Endothelial cell of umbilical vein (primary cell): ENCODE measurements around the gene SPARC. TPM values are rescaled to one million over a fixed set of nuclear protein-coding genes. Genes with fewer than 3 reads are reported as not detected.

ENCODE experiments used
- BruUV-seq: library from RNA; stranded (reverse); fragments of 400-500 nt; replicated peaks from 2 replicates; lab custom pipeline; 2021; lab: Mats Ljungman, UMichigan
- CTCF ChIA-PET: fragments of 300-600, 350-600 bp; sonication (Branson Sonifier 250); formaldehyde crosslinking; loops from one replicate; lab custom pipeline; 2021; ENCODE audit warnings: antibody characterized with exemption, inconsistent platforms; lab: Charles Lee
- POLR2A ChIA-PET: fragments of 300-600, 350-600 bp; sonication (Branson Sonifier 250); formaldehyde crosslinking; loops from one replicate; lab custom pipeline; 2021; ENCODE audit warnings: antibody characterized with exemption, inconsistent platforms; lab: Charles Lee
- DNase-seq: peaks from one replicate; pipeline ENCODE4 v3.0.0-alpha.2; 2011; ENCODE audit warnings: low read depth, low spot score
- FAIRE-seq: peaks from 2 replicates; lab custom pipeline; 2011; peaks lifted over from hg19 to GRCh38; lab: Jason Lieb, UNC
- H2AFZ ChIP-seq: 2 replicates; pipeline ENCODE4 v1.6.0; 2012; ENCODE audit warnings: low read depth, low read length, control low read depth, inconsistent platforms
- H3K27ac ChIP-seq: 2 replicates; pipeline ENCODE4 v1.5.1; 2011; ENCODE audit warnings: low read depth, mild to moderate bottlenecking, control low read depth, low read length, moderate library complexity; ENCODE audit not compliant: insufficient read depth
- H3K27me3 ChIP-seq, 2 experiments: 2 replicates each; pipeline versions ENCODE4 v1.6.0 to v1.6.1; 2011; ENCODE audit warnings: low read length in 2 of 2, mixed read lengths in 1 of 2; ENCODE audit not compliant: control insufficient read depth in 2 of 2, insufficient read depth in 2 of 2
- H3K36me3 ChIP-seq, 2 experiments: 2 replicates in 1 of 2; 3 replicates in 1 of 2; pipeline ENCODE4 v1.5.1; 2011; ENCODE audit warnings: low read length in 2 of 2, mild to moderate bottlenecking in 1 of 2, moderate library complexity in 1 of 2; ENCODE audit not compliant: control insufficient read depth in 2 of 2, insufficient read depth in 2 of 2; ENCODE audit errors: extremely low read depth in 1 of 2
- H3K4me1 ChIP-seq: 3 replicates; pipeline ENCODE4 v1.5.1; 2011; ENCODE audit warnings: mild to moderate bottlenecking, low read length; ENCODE audit not compliant: control insufficient read depth, insufficient read depth; ENCODE audit errors: extremely low read depth
- H3K4me2 ChIP-seq: 2 replicates; pipeline ENCODE4 v1.6.1; 2011; ENCODE audit warnings: low read length, control low read depth, mixed read lengths; ENCODE audit not compliant: insufficient read depth
- H3K4me3 ChIP-seq, 3 experiments: fragments of 200-600 bp in 1 of 3; sonication (generic), shearing (Covaris generic) in 1 of 3; replicated peaks in 1 of 3; 2 replicates each; pipeline ENCODE4 v1.5.1; 2011 to 2016; ENCODE audit warnings: control low read depth in 3 of 3, low read length in 3 of 3, mild to moderate bottlenecking in 2 of 3, inconsistent platforms in 1 of 3, low read depth in 1 of 3, moderate library complexity in 1 of 3; ENCODE audit not compliant: insufficient read depth in 1 of 3
- H3K79me2 ChIP-seq: 2 replicates; pipeline ENCODE4 v1.6.0; 2012; ENCODE audit warnings: low read length, inconsistent platforms; ENCODE audit not compliant: control insufficient read depth, insufficient read depth
- H3K9ac ChIP-seq: replicated peaks from 2 replicates; pipeline ENCODE3; 2011; ENCODE audit warnings: low read length, control low read depth; ENCODE audit not compliant: insufficient read depth; ENCODE audit errors: extremely low read depth
- H3K9me1 ChIP-seq: replicated peaks from 3 replicates; pipeline ENCODE4 v1.6.0; 2011; ENCODE audit warnings: mild to moderate bottlenecking, low read length; ENCODE audit not compliant: control insufficient read depth, insufficient read depth; ENCODE audit errors: extremely low read depth
- H3K9me3 ChIP-seq: replicated peaks from 2 replicates; pipeline ENCODE4 v1.5.1; 2012; ENCODE audit warnings: low read length, inconsistent platforms; ENCODE audit not compliant: control insufficient read depth, insufficient read depth
- H4K20me1 ChIP-seq: replicated peaks from 2 replicates; pipeline ENCODE3; 2011; ENCODE audit warnings: mild to moderate bottlenecking, low read length; ENCODE audit not compliant: control insufficient read depth, insufficient read depth; ENCODE audit errors: extremely low read depth
- CTCF ChIP-seq, 2 donors: IDR thresholded peaks; 1 replicate in 1 of 2; 2 replicates in 1 of 2; pipeline ENCODE4 v1.5.1; 2011; ENCODE audit warnings: low read length in 2 of 2, mild to moderate bottlenecking in 2 of 2, moderate library complexity in 2 of 2, control low read depth in 1 of 2, inconsistent platforms in 1 of 2, low read depth in 1 of 2; ENCODE audit not compliant: insufficient read depth in 1 of 2; ENCODE audit errors: extremely low read depth in 1 of 2
- EZH2 ChIP-seq: IDR thresholded peaks from 2 replicates; pipeline ENCODE4 v1.6.1; 2012; ENCODE audit warnings: borderline replicate concordance, low read depth, mild to moderate bottlenecking, moderate library complexity, low read length, inconsistent platforms; ENCODE audit not compliant: severe bottlenecking
- FOS ChIP-seq: IDR thresholded peaks from 2 replicates; pipeline ENCODE4 v1.6.1; 2011; ENCODE audit warnings: mild to moderate bottlenecking, low read length, moderate library complexity, borderline replicate concordance; ENCODE audit not compliant: insufficient read depth
- GATA2 ChIP-seq: IDR thresholded peaks from 2 replicates; pipeline ENCODE4 v1.7.0; 2011; ENCODE audit warnings: low read depth, mild to moderate bottlenecking, moderate library complexity, mixed read lengths, low read length; ENCODE audit not compliant: insufficient read length, insufficient read depth
- JUN ChIP-seq: IDR thresholded peaks from 2 replicates; pipeline ENCODE4 v1.6.1; 2011; ENCODE audit warnings: borderline replicate concordance, low read depth; ENCODE audit not compliant: insufficient read length, insufficient read depth
- MAX ChIP-seq: IDR thresholded peaks from 2 replicates; pipeline ENCODE4 v1.6.1; 2011; ENCODE audit not compliant: insufficient read depth, insufficient read length
- MYC ChIP-seq: IDR thresholded peaks from one replicate; pipeline ENCODE4 v1.6.1; 2011; ENCODE audit warnings: mild to moderate bottlenecking, low read depth, low read length
- POLR2A ChIP-seq: IDR thresholded peaks from 2 replicates; pipeline ENCODE4 v1.6.1; 2012; ENCODE audit warnings: low read depth, mild to moderate bottlenecking, control low read depth, low read length
- POLR2AphosphoS5 ChIP-seq: IDR thresholded peaks from 2 replicates; pipeline ENCODE4 v1.6.1; 2012; ENCODE audit warnings: low read depth, mild to moderate bottlenecking, control low read depth, low read length, moderate library complexity; ENCODE audit not compliant: insufficient read depth
- dilution Hi-C: fragments of 300-500 bp; cut with MboI; formaldehyde crosslinking; loops from one replicate; pipeline ENCODE4 v1.15.0; 2019; ENCODE audit warnings: low sequenced_read_pairs; ENCODE audit not compliant: extremely low pct_ligation_motif_present
- intact Hi-C: fragments of 100-400 bp; cut with micrococcal nuclease; formaldehyde crosslinking; loops from one replicate; pipeline ENCODE4 v1.10.0; 2022
- polyA plus RNA-seq, 4 experiments: library from polyadenylated mRNA; depleted of rRNA in 3 of 4; stranded (reverse) in 3 of 4; unstranded in 1 of 4; fragments of >200 nt; gene quantifications; 2 replicates each; pipeline versions ENCODE4 v1.2.1 to v1.2.3, GENCODE V29; 2011 to 2012; ENCODE audit warnings: missing spikeins in 1 of 4
- total RNA-seq: library from RNA; stranded (reverse); gene quantifications from 2 replicates; pipeline ENCODE4 v1.2.3, GENCODE V29; 2021

Gene SPARC
- total and polyA plus RNA-seq, 2 donors (not counting 3 experiments of a cell fraction or from before 2014, with no cell fraction given): 2,962 to 3,114 TPM

GRCh38 chr5:151622367-151623088 lies 64.2 kb downstream of the SPARC start:
- Histone ChIP-seq H3K27me3 (peaks cover 2 to 3% of the 10 kb centered on the region in 2 experiments), H2AFZ (no peak overlapping the region), H3K4me1 (no peaks in the 10 kb centered on the region), H3K9me1 (no peaks in the 10 kb centered on the region), H3K79me2 (no peaks in the 10 kb centered on the region), H3K4me3 (no peak overlapping the region), H3K27ac (no peak overlapping the region), H4K20me1 (no peaks in the 10 kb centered on the region), H3K9me3 (no peaks in the 10 kb centered on the region), H3K9ac (no peak overlapping the region), H3K4me2 (no peak overlapping the region), H3K36me3 (no peaks in the 10 kb centered on the region)
- DNase-seq (no peak), FAIRE-seq (no peak)
- ChIA-PET POLR2A (no interaction called here), CTCF (no interaction called here)
- TF ChIP-seq MYC: no peak
- no peak for TF ChIP-seq MAX
- TF ChIP-seq POLR2A: no peak
- TF ChIP-seq POLR2AphosphoS5: no peak
- no peak for TF ChIP-seq GATA2
- no peak for TF ChIP-seq FOS
- no peak for TF ChIP-seq JUN
- TF ChIP-seq EZH2: no peak
- no peak for TF ChIP-seq CTCF (IDR thresholded peaks at IDR 0.05; ENCODE audit: extremely low read depth in 1 of 2, insufficient read depth in 1 of 2, low read depth in 1 of 2, low read length in 2 of 2)
- intact Hi-C loops: no loop called here
- dilution Hi-C loops: no loop called here
- no TSS peak for BruUV-seq
